CD4-positive, alpha-beta T cell (primary cell): ENCODE measurements around the gene TNFRSF13B. TPM values are rescaled to one million over a fixed set of nuclear protein-coding genes. Genes with fewer than 3 reads are reported as not detected.
"Not testable (repeated sequence)": the region's sequence is repeated elsewhere in the genome, so short reads cannot be mapped to it uniquely, and the experiment has no call there.

Source experiments
- ATAC-seq: fragments of 200-7000 bp; cut with Tn5 transposase; one replicate; pipeline ENCODE4 v1.10.0; 2022; ENCODE audit warnings: mild to moderate bottlenecking; ENCODE audit not compliant: poor library complexity
- CTCF ChIA-PET: fragments of 350-600 bp; sonication (Branson Sonifier 250); formaldehyde crosslinking; loops from one replicate; lab custom pipeline; 2021; ENCODE audit warnings: antibody characterized with exemption, inconsistent platforms; lab: Charles Lee
- POLR2A ChIA-PET: fragments of 350-600 bp; sonication (Branson Sonifier 250); formaldehyde crosslinking; loops from one replicate; lab custom pipeline; 2021; ENCODE audit warnings: antibody characterized with exemption, inconsistent platforms; lab: Charles Lee
- DNase-seq, 14 experiments: peaks; one replicate each; pipeline ENCODE4 v3.0.0-alpha.2; 2013 to 2020; ENCODE audit warnings: mixed read lengths in 2 of 14
- H3K27ac ChIP-seq, 2 donors: one replicate each; pipeline versions ENCODE4 v1.5.1 to v1.7.0; 2013; ENCODE audit warnings: low read length in 2 of 2, low read depth in 1 of 2, mild to moderate bottlenecking in 1 of 2
- H3K27me3 ChIP-seq, 2 experiments: 1 replicate in 1 of 2; 2 replicates in 1 of 2; pipeline versions ENCODE4 v1.6.1 to v1.7.0; 2013; ENCODE audit warnings: low read length in 2 of 2, control low read depth in 1 of 2, mild to moderate bottlenecking in 1 of 2, moderate library complexity in 1 of 2; ENCODE audit not compliant: insufficient read depth in 2 of 2, control insufficient read depth in 1 of 2
- H3K36me3 ChIP-seq: one replicate; pipeline ENCODE4 v1.6.1; 2013; ENCODE audit warnings: low read length, control low read depth; ENCODE audit not compliant: insufficient read depth
- H3K4me1 ChIP-seq: one replicate; pipeline ENCODE4 v1.6.1; 2013; ENCODE audit warnings: low read length, control low read depth; ENCODE audit not compliant: insufficient read depth
- H3K4me3 ChIP-seq: one replicate; pipeline ENCODE4 v1.5.1; 2013; ENCODE audit warnings: mild to moderate bottlenecking, low read length, moderate library complexity
- H3K9me3 ChIP-seq, 2 experiments: 1 replicate in 1 of 2; 2 replicates in 1 of 2; pipeline versions ENCODE4 v1.6.1 to v1.7.0; 2013; ENCODE audit warnings: low read length in 2 of 2, mild to moderate bottlenecking in 2 of 2, control low read depth in 1 of 2, moderate library complexity in 1 of 2; ENCODE audit not compliant: control insufficient read depth in 1 of 2, insufficient read depth in 1 of 2
- H3K27ac Mint-ChIP-seq: one replicate; pipeline ENCODE4 v1.8.0; 2020; ENCODE audit warnings: mixed read lengths
- H3K27me3 Mint-ChIP-seq: one replicate; pipeline ENCODE4 v1.8.0; 2021; ENCODE audit warnings: mixed read lengths
- H3K36me3 Mint-ChIP-seq: one replicate; pipeline ENCODE4 v1.8.0; 2021; ENCODE audit warnings: low read depth, mixed read lengths
- H3K4me1 Mint-ChIP-seq: one replicate; pipeline ENCODE4 v1.8.0; 2021; ENCODE audit warnings: low read depth, mixed read lengths
- H3K4me3 Mint-ChIP-seq: one replicate; pipeline ENCODE4 v1.8.0; 2020; ENCODE audit warnings: mild to moderate bottlenecking, mixed read lengths
- H3K9me3 Mint-ChIP-seq: one replicate; pipeline ENCODE4 v1.8.0; 2020; ENCODE audit warnings: mixed read lengths
- intact Hi-C, 2 experiments: fragments of 100-400 bp; cut with DNase I in 1 of 2; cut with micrococcal nuclease in 1 of 2; formaldehyde crosslinking; loops; one replicate each; pipeline versions ENCODE4 v1.15.1 to v1.9.0; 2023 to 2025; cut with DNase I, micrococcal nuclease
- total RNA-seq, 174 experiments: library from RNA in 2 of 174; stranded (reverse) in 2 of 174; gene quantifications; one replicate each; pipeline ENCODE4 v1.2.3 and lab custom pipeline; 2021 to 2026
- TF ChIP-seq, protein P1 (sequence below): fragments of 200-600 bp; IDR thresholded peaks from one replicate; pipeline ENCODE4 v1.8.0; 2022; ENCODE audit warnings: antibody characterized with exemption, mild to moderate bottlenecking

The TNFRSF13B gene
- total RNA-seq, 2 experiments from 2014 or later, result not detected

DNA sequence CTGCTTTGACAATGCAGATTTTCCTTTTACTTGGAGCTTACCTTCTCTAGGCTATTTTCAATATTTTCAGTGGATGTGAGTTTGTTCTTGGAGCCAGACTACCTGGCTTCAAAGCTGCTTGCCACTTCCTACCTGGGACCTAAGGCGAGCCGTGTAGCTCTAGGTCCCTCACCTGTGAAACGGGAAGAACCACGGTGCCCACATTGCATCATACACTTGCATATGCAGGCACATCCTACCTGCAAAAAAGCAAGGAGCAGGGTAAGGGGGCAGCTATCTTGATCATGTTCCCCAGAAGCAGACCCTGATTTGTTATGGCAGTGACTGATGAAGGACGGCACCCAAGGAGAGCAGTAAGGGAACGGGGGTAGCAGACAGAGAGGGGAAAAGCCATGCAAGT, 43.3 kb upstream of the TNFRSF13B start:
- no peaks in the 10 kb centered on the region for H3K27me3 ChIP-seq
- H3K9me3 ChIP-seq, result no peaks in the 10 kb centered on the region
- no peaks in the 10 kb centered on the region for H3K36me3 ChIP-seq
- intact Hi-C loops, result no loop called here
- peaks cover 37% of the 10 kb centered on the region for H3K4me1 ChIP-seq
- no peak overlapping the region for H3K4me3 ChIP-seq
- Mint-ChIP-seq H3K4me1 (peaks cover 40% of the 10 kb centered on the region), H3K4me3 (no peak overlapping the region), H3K27ac (peak overlapping the region; percentile 85), H3K27me3 (no peaks in the 10 kb centered on the region), H3K36me3 (no peaks in the 10 kb centered on the region), H3K9me3 (no peaks in the 10 kb centered on the region)
- DNase-seq, result no peak
- H3K27ac ChIP-seq, result no peak overlapping the region
- ChIA-PET POLR2A (no interaction called here), CTCF (no interaction called here)
- TF ChIP-seq, protein P1, sequence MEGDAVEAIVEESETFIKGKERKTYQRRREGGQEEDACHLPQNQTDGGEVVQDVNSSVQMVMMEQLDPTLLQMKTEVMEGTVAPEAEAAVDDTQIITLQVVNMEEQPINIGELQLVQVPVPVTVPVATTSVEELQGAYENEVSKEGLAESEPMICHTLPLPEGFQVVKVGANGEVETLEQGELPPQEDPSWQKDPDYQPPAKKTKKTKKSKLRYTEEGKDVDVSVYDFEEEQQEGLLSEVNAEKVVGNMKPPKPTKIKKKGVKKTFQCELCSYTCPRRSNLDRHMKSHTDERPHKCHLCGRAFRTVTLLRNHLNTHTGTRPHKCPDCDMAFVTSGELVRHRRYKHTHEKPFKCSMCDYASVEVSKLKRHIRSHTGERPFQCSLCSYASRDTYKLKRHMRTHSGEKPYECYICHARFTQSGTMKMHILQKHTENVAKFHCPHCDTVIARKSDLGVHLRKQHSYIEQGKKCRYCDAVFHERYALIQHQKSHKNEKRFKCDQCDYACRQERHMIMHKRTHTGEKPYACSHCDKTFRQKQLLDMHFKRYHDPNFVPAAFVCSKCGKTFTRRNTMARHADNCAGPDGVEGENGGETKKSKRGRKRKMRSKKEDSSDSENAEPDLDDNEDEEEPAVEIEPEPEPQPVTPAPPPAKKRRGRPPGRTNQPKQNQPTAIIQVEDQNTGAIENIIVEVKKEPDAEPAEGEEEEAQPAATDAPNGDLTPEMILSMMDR, result no peak
- ATAC-seq, result no peak

DNA sequence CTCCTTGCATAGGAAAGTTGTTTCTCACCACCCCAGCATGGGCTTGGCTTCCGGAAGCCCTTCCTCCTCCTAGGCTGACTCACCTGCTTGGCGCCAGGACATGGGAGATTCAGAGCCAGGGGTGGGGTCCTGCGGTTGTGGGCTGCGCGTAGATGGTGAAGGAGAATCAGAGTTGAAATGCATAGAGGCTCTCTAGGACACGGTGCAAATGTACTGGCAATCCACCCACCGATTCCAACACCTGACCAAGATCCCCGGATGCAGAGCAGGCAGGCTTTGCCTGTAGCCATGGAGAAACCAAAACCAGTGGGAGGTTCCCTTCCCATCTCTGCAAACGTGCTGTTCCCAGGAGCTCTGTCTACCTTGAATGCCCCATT, 42.8 kb upstream of the TNFRSF13B start:
- H3K27ac ChIP-seq, POLR2A ChIA-PET, H3K36me3 Mint-ChIP-seq, H3K9me3 ChIP-seq, DNase-seq, H3K4me3 ChIP-seq, intact Hi-C loops, H3K27me3 ChIP-seq, CTCF ChIA-PET, ATAC-seq, H3K27me3 Mint-ChIP-seq, H3K27ac Mint-ChIP-seq, H3K9me3 Mint-ChIP-seq, H3K4me3 Mint-ChIP-seq, H3K36me3 ChIP-seq: not testable (repeated sequence)
- peaks cover 40% of the 10 kb centered on the region for H3K4me1 Mint-ChIP-seq
- H3K4me1 ChIP-seq, result peaks cover 37% of the 10 kb centered on the region

DNA sequence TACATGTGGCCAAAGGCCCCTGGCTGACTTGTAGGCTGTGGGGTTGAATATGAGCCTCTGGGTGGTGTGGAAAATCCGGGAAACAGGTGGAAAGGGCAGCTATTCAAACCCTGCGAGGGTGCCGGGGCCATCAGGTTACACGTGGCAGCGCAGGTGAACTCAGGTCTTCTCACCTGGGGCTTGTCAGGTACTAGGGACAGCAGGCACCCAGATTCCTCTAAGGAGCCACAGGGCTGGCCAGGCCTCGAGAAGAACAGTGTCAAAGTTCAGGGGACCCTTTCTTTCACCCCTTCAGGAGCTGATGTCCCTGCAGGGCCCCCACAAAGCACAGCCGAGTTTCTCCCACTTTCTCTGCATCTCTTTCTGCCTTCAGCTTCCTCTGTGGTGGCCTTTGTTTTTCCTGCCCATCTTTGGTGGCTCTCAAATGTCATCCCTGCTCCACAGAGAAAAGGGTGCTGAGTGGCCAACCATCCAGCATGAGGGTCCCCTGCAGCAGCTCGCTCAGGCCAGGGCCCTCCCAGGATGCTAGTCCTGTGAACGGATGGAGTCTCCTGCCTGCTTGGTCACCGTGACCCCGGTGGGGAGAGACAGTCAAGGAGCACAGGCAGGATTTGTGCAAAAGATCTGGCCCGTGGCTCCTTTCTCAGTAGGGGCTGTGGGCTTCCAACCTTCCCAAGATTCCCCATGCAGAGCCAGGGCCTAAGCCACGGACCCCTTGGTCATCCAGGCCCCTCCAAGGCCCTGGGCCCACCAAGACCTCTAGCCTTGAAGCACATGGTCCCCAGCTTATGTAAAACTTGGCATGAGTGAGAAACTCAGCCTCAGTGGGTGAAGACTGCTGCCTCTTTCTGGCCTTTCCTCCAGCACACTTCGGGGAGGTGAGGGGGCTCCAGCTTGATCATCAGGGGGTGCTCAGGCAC, 42.2 kb upstream of the TNFRSF13B start:
- intact Hi-C loops, ATAC-seq, H3K27me3 Mint-ChIP-seq, POLR2A ChIA-PET, H3K27ac ChIP-seq, DNase-seq, H3K9me3 Mint-ChIP-seq, H3K4me3 Mint-ChIP-seq, H3K36me3 Mint-ChIP-seq, H3K9me3 ChIP-seq, H3K4me3 ChIP-seq, CTCF ChIA-PET, H3K27me3 ChIP-seq, H3K36me3 ChIP-seq, H3K27ac Mint-ChIP-seq: not testable (repeated sequence)
- peaks cover 37% of the 10 kb centered on the region for H3K4me1 ChIP-seq
- peaks cover 40% of the 10 kb centered on the region for H3K4me1 Mint-ChIP-seq

DNA sequence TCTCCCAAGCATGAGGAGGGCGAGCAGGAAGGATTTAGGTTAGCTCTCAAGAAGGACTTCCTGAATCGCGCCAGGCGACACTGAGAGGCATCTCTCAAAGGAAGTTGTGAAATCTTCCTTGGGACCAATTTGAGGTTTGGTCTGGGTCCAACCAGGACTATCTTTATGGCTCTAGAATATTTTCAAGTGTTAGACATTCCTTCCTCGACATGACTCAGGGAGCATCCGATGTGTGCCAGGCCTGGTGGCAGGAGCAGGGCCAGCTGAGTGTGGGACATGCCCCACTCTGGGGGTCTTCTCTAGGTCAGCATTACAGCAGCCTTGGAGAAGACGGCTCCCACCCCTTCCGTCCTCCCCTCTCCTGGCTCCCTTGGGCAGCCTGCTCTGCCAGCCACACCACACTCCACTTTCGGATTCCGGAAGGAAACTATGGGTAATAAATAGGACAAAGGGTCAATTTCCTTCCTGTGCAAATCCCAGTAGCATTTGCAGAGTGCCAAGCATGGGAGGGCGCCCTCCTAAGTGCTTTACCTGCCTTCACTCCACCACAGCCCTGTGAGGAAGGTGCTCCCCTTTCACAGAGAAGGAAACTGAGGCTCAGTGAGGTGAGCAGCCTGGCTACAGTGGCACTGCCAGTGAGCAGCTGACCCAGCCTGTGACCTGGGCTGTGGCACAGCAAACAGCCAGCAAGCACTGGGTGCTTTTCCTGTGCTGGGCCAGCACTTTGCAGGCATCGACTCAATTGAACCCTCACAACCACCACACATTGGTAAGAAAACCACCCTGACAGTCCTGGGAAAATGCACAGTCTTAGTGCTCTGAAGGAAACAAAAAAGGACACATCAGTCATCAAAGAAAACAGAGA, 39.4 kb upstream of the TNFRSF13B start:
- H3K27ac Mint-ChIP-seq, H3K27me3 Mint-ChIP-seq, DNase-seq, H3K27ac ChIP-seq, H3K4me3 Mint-ChIP-seq, H3K36me3 Mint-ChIP-seq, ATAC-seq, H3K4me3 ChIP-seq, intact Hi-C loops, H3K36me3 ChIP-seq, H3K9me3 Mint-ChIP-seq, POLR2A ChIA-PET, H3K27me3 ChIP-seq, H3K9me3 ChIP-seq, CTCF ChIA-PET: not testable (repeated sequence)
- H3K4me1 ChIP-seq, result peaks cover 13% of the 10 kb centered on the region
- H3K4me1 Mint-ChIP-seq, result peaks cover 19% of the 10 kb centered on the region

DNA sequence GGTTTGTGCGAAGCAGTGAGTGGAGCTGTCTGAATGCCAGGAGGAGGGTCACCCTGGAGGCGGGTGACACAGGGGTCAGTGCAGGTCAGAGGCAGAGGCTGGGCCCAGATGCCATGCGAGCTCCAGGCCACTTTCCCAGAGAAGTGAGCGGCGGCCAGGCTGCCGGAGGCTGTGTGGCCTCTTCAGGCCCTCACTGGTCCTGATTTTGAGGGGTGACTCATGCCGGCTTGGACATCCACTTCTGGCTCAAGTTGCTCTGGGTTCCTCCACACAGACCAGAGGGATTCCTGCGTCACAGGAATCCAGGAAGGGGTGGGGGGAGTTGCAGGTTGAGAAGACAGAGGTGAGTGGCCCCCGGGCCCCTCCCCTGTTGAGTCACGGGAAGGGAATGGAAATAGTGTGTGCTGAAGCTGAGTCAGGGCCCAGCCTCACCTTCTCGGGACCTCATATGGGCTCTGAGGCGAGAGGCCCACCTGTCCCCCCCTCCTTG, 38.7 kb upstream of the TNFRSF13B start:
- DNase-seq, H3K27ac ChIP-seq, CTCF ChIA-PET, POLR2A ChIA-PET, H3K27ac Mint-ChIP-seq, ATAC-seq, H3K9me3 ChIP-seq, intact Hi-C loops, H3K27me3 ChIP-seq, H3K4me3 Mint-ChIP-seq, H3K4me1 ChIP-seq, H3K36me3 ChIP-seq, H3K4me3 ChIP-seq, H3K9me3 Mint-ChIP-seq, H3K36me3 Mint-ChIP-seq, H3K27me3 Mint-ChIP-seq: not testable (repeated sequence)
- H3K4me1 Mint-ChIP-seq, result peaks cover 12% of the 10 kb centered on the region

DNA sequence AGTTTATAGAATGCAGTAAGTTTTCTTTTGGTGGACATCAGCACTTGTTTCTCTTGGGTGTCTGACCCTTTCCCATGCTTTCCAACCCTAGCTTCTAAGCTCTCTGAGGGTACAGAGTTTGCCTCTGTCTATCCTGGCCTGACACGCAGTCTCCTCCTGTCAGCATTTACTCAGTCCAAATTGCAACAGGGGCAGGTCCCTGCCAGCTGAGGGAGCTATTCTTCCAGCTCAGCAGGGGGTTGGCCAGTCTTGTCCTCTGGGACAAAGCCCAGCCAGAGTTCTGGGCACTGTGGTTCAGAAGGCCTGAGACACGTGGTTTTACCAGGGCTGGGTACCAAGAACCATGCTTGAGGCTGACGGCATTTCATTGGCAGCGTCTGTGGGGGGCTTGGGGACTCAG, 38.1 kb upstream of the TNFRSF13B start:
- CTCF ChIA-PET, POLR2A ChIA-PET, H3K9me3 Mint-ChIP-seq, H3K36me3 ChIP-seq, DNase-seq, H3K36me3 Mint-ChIP-seq, H3K27me3 Mint-ChIP-seq, H3K27ac ChIP-seq, H3K27me3 ChIP-seq, H3K4me3 Mint-ChIP-seq, H3K4me1 Mint-ChIP-seq, H3K27ac Mint-ChIP-seq, ATAC-seq, H3K4me1 ChIP-seq, H3K4me3 ChIP-seq, H3K9me3 ChIP-seq: not testable (repeated sequence)
- intact Hi-C loops, result loop anchor here in 1 of 2 experiments (10.0 kb wide), 1 partner anchor 235 kb away; no protein-coding TSS in a partner anchor
